Upper lobe of left lung (tissue), 6 donors: Measurements from ENCODE around the gene OLFM2. TPM values are rescaled to one million over a fixed set of nuclear protein-coding genes. Genes with fewer than 3 reads are reported as not detected.

Experiments used
- ATAC-seq, 2 donors: fragments of 200-7000 bp; cut with Tn5 transposase; one replicate each; pipeline ENCODE4 v1.9.1; 2022; ENCODE audit warnings: mild to moderate bottlenecking in 2 of 2, moderate library complexity in 2 of 2; ENCODE audit not compliant: low FRiP score in 2 of 2
- DNase-seq, 2 donors: peaks; one replicate each; pipeline ENCODE4 v3.0.0-alpha.2; 2019 to 2020
- H3K27ac ChIP-seq, 4 donors: fragments of 200-600 bp; sonication (generic); one replicate each; pipeline ENCODE4 v1.5.1; 2016 to 2019
- H3K27me3 ChIP-seq, 4 donors: fragments of 200-600 bp; sonication (generic); one replicate each; pipeline ENCODE4 v1.5.1; 2017 to 2019
- H3K36me3 ChIP-seq, 4 donors: fragments of 200-600 bp; sonication (generic); one replicate each; pipeline ENCODE4 v1.5.1; 2016 to 2019
- H3K4me1 ChIP-seq, 4 donors: fragments of 200-600 bp; sonication (generic); one replicate each; pipeline ENCODE4 v1.5.1; 2018 to 2019
- H3K4me3 ChIP-seq, 4 donors: fragments of 200-600 bp; sonication (generic); one replicate each; pipeline ENCODE4 v1.5.1; 2017 to 2019; ENCODE audit warnings: mild to moderate bottlenecking in 2 of 4, moderate library complexity in 1 of 4
- H3K9me3 ChIP-seq, 4 donors: fragments of 200-600 bp; sonication (generic); one replicate each; pipeline ENCODE4 v1.5.1; 2018 to 2019
- EP300 ChIP-seq, 4 donors: sonication (generic); formaldehyde crosslinking; IDR thresholded peaks; one replicate each; pipeline ENCODE4 v1.5.1; 2017; ENCODE audit warnings: antibody characterized with exemption in 4 of 4, control low read depth in 2 of 4
- POLR2A ChIP-seq, 4 donors: fragments of 450-650 bp; IDR thresholded peaks; one replicate each; pipeline ENCODE4 v1.5.1; 2016 to 2017; ENCODE audit warnings: antibody characterized with exemption in 4 of 4, mild to moderate bottlenecking in 2 of 4
- POLR2AphosphoS5 ChIP-seq, 2 donors: sonication (generic); formaldehyde crosslinking; IDR thresholded peaks; one replicate each; pipeline ENCODE4 v1.5.1; 2017; ENCODE audit warnings: antibody characterized with exemption in 2 of 2
- WGBS, 2 donors: methylation state at CpG; one replicate each; pipeline ENCODE4 v1.1.5; 2017 to 2018; 5-methylcytosine and 5-hydroxymethylcytosine counted together
- total RNA-seq, 6 donors: library from RNA; depleted of rRNA in 4 of 6; stranded (reverse); fragments of >200 nt in 4 of 6; gene quantifications; one replicate each; pipeline versions ENCODE4 v1.1.0 to v1.2.1, GENCODE V29; 2016 to 2021
- TF ChIP-seq, protein P1 (sequence below), 6 experiments: fragments of 450-650 bp in 4 of 6; fragments of 200-600 bp in 2 of 6; sonication (generic) in 2 of 6; IDR thresholded peaks; one replicate each; pipeline ENCODE4 v1.5.1; 2016 to 2019; ENCODE audit warnings: antibody characterized with exemption in 6 of 6
- donor health status: DM: no; HTN: no; CAD: no; lungs with moderate emphysema.
- donor health status: DM: no; HTN: yes; CAD: no; lungs with severe emphysema.

OLFM2 gene
- total RNA-seq, 6 donors from 2014 or later: 0.98 to 11.3 (median 4.7) TPM; not detected in 1

DNA sequence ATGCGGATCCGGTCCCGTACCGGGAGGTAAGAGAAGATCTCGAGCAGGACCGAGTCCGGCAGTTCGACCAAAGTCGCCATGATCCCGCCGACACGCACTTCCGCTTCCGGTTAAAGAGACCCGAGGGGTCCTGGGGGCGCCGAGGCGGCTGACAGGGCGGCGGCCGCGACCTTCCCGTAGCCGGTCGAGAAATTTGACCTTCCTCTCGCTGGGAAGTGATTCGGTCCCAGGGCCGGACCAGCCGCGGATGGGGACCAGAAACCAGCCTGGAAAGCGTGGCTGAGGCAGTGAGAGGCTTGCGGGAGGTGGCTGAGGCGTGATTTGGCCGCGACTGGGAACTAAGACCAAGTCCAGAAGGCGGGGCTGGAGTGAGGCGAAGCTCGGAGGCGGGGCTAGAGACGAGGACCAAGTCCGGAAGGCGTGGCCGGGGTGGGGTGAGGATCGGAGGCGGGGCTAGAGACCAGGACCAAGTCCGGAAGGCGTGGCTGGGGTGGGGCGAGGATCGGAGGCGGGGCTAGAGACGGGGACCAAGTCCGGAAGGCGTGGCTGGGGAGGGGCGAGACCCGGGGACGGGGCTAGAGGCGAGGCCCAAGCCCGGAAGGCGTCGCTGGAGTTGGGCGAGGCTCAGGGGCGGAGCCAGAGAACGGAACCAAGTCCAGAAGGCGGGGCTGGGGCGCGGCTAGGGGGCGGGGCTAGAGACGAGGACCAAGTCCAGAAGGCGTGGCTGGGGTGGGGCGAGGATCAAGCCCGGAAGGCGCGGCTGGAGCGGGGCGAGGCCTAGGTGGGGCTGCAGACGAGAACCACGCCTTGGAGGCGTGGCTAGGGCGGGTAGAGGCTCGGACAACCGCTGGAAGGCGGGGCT, 117.3 kb downstream of the OLFM2 start, which contains the start of gene FBXL12:
Gene FBXL12, minus strand, starts transcription at position 346 of the 862 bp plus-strand sequence. Its CDS starts 266 bp downstream, at position 80.
- H3K4me1 ChIP-seq: peaks cover 12 to 25% (median 18%) of the 10 kb centered on the region in 4 donors
- WGBS, 2 donors: 2% methylated on average over 44 to 63 of the region's 82 CpGs

DNA sequence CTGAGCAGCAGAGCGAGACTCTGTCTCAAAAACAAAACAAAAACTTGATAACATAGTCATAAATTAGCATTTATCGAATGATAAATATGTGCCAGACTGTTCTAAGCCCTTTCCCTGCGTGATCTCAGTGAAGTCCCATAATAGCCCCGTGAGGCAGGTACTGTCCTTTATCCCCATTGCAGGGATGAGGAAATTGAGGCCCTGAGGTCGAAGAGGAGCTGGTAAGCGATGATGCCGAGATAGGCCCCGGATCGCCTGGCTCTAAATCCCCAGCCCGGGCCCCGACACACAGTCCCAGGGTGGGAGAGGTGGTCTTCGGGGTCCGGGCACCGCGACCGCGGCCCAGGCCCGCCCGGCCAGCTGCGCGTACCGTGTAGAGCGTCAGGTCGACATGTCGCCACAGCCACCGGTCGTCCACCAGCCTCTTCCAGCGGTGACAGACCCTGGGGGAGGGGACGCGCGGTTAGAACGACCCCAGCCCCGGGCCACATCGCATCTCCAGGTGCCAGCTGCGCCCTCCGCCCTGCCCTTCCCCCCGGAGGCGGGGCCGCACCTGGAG, 118.1 kb downstream of the OLFM2 start:
- Histone ChIP-seq H3K4me3 (peak overlapping the region; percentile 56 to 98 (median 88)), H3K9me3 (no peaks in the 10 kb centered on the region), H3K27ac (peak overlapping the region; percentile 92 to 99 (median 96)), H3K27me3 (no peaks in the 10 kb centered on the region), H3K4me1 (peaks cover 12 to 25% (median 18%) of the 10 kb centered on the region in 4 donors), H3K36me3 (peaks cover 0 to 11% (median 8%) of the 10 kb centered on the region in 4 donors)
- no peak for DNase-seq
- 6 to 15% methylated on average over 11 to 24 of the region's 39 CpGs for WGBS, 2 donors
- TF ChIP-seq POLR2AphosphoS5 (IDR thresholded peaks at IDR 0.05) (no peak), EP300 (IDR thresholded peaks at IDR 0.05) (no peak), POLR2A (IDR thresholded peaks at IDR 0.05) (no peak)
- TF ChIP-seq, protein P1, sequence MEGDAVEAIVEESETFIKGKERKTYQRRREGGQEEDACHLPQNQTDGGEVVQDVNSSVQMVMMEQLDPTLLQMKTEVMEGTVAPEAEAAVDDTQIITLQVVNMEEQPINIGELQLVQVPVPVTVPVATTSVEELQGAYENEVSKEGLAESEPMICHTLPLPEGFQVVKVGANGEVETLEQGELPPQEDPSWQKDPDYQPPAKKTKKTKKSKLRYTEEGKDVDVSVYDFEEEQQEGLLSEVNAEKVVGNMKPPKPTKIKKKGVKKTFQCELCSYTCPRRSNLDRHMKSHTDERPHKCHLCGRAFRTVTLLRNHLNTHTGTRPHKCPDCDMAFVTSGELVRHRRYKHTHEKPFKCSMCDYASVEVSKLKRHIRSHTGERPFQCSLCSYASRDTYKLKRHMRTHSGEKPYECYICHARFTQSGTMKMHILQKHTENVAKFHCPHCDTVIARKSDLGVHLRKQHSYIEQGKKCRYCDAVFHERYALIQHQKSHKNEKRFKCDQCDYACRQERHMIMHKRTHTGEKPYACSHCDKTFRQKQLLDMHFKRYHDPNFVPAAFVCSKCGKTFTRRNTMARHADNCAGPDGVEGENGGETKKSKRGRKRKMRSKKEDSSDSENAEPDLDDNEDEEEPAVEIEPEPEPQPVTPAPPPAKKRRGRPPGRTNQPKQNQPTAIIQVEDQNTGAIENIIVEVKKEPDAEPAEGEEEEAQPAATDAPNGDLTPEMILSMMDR (IDR thresholded peaks at IDR 0.05): no peak
- no peak for ATAC-seq

More for the DNA sequence above, 117.3 kb downstream of the OLFM2 start, which contains the start of gene FBXL12:
- H3K27ac ChIP-seq: peak within 1 kb of the TSS; percentile 92 to 99 (median 96)
- H3K4me3 ChIP-seq: peak within 1 kb of the TSS; percentile 56 to 98 (median 88)
- no peaks in the 10 kb centered on the region for H3K27me3 ChIP-seq
- DNase-seq (peak; percentile 100), ATAC-seq (peak; percentile 97 to 99)
- TF ChIP-seq, protein P1 (IDR thresholded peaks at IDR 0.05): no peak
- peak; percentile 88 to 89 for TF ChIP-seq POLR2AphosphoS5 (IDR thresholded peaks at IDR 0.05)
- TF ChIP-seq EP300 (IDR thresholded peaks at IDR 0.05): no peak
- peak; percentile 48 to 86 (median 80) for TF ChIP-seq POLR2A (IDR thresholded peaks at IDR 0.05)
- no peaks in the 10 kb centered on the region for H3K9me3 ChIP-seq
- peaks cover 0 to 4% (median 2%) of the 10 kb centered on the region in 4 donors for H3K36me3 ChIP-seq

DNA sequence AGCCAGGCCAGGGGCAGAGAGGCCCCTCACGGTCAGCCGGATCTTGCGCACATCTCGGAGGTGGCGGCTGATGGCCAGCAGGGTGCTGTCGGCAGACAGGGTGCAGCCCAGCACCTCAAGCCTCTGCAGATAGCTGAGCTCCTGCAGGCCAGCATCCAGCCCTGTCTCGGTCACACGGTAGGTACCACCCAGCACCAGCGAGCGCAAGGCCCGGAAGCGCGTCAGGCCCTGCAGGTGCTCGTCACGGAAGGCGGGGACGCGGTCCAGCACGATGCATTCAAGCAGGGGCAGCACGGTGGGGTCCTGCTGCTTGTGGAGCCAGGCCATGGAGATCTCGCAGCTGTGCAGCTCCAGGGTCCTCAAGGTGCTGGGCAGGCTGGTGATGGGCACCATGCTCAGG, 125.2 kb downstream of the OLFM2 start:
- Histone ChIP-seq H3K36me3 (peaks cover 20 to 66% (median 56%) of the 10 kb centered on the region in 4 donors), H3K27me3 (no peaks in the 10 kb centered on the region), H3K9me3 (no peaks in the 10 kb centered on the region), H3K4me1 (no peaks in the 10 kb centered on the region), H3K4me3 (no peak overlapping the region), H3K27ac (no peak overlapping the region)
- ATAC-seq (peak in 1 of 2 donors; percentile 32), DNase-seq (peak in 1 of 2 donors; percentile 69)
- no peak for TF ChIP-seq POLR2AphosphoS5 (IDR thresholded peaks at IDR 0.05)
- 94 to 98% methylated on average over 7 to 20 of the region's 21 CpGs for WGBS, 2 donors

DNA sequence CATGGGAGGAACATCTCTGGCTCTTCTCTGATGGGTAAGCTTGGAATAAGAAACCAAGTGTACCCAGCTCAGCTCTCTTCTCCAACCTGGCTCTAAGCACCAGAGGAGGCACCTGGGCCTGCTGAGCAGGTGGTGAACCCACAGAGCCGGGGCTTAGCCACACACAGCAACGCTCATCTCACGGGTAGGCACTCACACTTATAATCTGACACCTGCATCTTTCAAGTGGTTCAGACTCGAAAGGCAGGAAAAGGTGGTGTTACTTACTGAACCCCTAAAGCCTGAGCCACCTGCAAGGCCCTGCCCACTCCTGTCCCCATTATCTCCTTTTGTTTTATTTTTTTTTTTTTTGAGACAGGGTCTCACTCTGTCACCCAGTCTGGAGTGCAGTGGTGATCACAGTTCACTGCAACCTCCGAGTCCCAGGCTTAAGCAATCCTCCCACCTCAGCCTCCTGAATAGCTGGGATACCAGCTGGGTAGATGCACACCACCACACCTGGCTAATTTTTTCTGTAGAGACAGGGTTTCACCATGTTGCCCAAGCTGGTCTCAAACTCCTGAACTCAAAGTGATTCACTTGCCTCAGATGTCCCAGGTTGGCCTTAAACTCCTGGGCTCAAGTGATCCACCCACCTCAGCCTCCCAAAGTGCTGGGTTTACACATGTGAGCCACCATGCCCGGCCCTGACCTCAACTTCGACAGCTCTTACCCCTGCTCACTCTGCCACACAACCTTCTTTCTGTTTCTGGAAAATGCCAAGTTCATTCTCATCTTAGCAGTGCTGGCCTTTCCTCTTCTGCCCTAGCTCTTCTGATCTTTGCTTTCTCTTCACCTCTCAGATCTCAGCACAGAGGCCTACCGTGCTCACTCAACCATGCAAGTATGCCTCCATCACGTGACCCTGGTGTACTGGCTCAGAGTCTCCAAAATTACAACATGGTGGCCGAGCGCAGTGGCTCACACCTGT, 127.2 kb downstream of the OLFM2 start:
- ATAC-seq (no peak), DNase-seq (no peak)
- Histone ChIP-seq H3K4me1 (no peaks in the 10 kb centered on the region), H3K27ac (no peak overlapping the region), H3K27me3 (no peaks in the 10 kb centered on the region), H3K9me3 (no peaks in the 10 kb centered on the region), H3K36me3 (peaks cover 20 to 67% (median 56%) of the 10 kb centered on the region in 4 donors), H3K4me3 (no peak overlapping the region)
- 89 to 92% methylated on average over 10 to 11 of the region's 11 CpGs for WGBS, 2 donors
- TF ChIP-seq POLR2A (IDR thresholded peaks at IDR 0.05) (no peak), EP300 (IDR thresholded peaks at IDR 0.05) (no peak), POLR2AphosphoS5 (IDR thresholded peaks at IDR 0.05) (no peak)
- TF ChIP-seq, protein P1 (IDR thresholded peaks at IDR 0.05): no peak
